GM12801 (cell line): ENCODE measurements around the gene RRP8.

Experiments
- TF ChIP-seq, protein P1 (sequence below): IDR thresholded peaks from one replicate; pipeline ENCODE4 v1.5.1; 2011; ENCODE audit warnings: control low read depth; ENCODE audit not compliant: insufficient read length; ENCODE audit errors: extremely low read depth

The RRP8 gene

DNA sequence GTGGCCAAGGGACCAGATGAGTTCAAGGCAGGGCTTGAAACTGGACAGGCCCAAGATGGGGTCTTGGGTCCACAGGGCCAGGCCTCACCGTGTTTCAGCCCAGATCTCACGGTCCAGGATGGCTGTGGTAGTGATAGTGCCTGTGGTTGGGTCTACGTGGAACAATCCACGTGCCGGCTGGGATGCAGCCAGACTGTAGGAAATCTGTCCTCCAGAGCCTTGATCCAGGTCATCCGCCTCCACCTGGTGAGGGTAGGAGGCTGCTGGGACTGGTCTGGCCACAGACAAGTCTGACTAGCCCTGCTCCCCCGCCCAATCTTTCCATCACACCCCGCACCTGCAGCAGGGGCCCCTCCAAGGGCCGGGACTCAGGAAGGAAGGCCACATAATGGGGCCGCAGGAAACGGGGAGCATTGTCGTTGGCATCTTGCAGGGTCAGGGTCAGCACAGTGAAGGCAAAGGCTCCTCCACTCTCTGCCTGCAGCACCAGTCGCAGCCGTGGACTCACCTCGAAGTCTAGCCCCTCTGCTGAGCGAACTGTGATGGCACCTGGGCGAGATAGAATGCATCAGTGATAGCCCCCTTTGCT is 22.5 kb upstream of the RRP8 start:
- TF ChIP-seq, protein P1, sequence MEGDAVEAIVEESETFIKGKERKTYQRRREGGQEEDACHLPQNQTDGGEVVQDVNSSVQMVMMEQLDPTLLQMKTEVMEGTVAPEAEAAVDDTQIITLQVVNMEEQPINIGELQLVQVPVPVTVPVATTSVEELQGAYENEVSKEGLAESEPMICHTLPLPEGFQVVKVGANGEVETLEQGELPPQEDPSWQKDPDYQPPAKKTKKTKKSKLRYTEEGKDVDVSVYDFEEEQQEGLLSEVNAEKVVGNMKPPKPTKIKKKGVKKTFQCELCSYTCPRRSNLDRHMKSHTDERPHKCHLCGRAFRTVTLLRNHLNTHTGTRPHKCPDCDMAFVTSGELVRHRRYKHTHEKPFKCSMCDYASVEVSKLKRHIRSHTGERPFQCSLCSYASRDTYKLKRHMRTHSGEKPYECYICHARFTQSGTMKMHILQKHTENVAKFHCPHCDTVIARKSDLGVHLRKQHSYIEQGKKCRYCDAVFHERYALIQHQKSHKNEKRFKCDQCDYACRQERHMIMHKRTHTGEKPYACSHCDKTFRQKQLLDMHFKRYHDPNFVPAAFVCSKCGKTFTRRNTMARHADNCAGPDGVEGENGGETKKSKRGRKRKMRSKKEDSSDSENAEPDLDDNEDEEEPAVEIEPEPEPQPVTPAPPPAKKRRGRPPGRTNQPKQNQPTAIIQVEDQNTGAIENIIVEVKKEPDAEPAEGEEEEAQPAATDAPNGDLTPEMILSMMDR: no peak

DNA sequence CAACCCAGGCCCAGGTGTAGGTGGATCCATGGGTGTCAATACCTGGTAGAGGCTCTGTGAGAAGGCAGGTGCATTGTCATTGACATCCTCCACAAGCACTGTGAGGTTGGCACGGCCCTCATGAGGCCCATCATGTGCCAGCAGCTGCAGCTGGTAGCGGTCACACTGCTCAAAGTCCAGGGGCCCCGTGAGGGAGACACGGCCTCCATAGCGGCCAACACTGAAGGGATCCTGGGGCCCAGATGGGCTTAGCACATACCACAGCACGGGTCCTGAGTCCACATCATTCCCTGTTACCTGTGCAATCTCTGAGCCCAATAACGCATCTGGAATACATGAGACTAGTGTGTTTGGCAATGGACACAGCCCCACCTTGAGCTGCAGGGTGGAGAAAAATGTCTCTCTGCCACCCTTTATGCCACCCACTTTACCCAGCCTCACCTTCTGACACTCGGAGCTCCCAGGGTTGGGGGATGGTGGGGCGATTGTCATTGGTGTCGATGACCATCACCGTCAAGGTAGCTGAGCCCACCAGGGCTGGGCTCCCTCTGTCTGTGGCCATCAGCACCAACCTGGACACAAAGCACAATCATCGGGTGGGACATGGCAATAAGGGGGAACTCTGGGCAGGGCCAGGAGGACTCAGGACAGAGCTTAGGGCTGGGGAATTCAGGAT is 21.9 kb upstream of the RRP8 start:
- TF ChIP-seq, protein P1: no peak

DNA sequence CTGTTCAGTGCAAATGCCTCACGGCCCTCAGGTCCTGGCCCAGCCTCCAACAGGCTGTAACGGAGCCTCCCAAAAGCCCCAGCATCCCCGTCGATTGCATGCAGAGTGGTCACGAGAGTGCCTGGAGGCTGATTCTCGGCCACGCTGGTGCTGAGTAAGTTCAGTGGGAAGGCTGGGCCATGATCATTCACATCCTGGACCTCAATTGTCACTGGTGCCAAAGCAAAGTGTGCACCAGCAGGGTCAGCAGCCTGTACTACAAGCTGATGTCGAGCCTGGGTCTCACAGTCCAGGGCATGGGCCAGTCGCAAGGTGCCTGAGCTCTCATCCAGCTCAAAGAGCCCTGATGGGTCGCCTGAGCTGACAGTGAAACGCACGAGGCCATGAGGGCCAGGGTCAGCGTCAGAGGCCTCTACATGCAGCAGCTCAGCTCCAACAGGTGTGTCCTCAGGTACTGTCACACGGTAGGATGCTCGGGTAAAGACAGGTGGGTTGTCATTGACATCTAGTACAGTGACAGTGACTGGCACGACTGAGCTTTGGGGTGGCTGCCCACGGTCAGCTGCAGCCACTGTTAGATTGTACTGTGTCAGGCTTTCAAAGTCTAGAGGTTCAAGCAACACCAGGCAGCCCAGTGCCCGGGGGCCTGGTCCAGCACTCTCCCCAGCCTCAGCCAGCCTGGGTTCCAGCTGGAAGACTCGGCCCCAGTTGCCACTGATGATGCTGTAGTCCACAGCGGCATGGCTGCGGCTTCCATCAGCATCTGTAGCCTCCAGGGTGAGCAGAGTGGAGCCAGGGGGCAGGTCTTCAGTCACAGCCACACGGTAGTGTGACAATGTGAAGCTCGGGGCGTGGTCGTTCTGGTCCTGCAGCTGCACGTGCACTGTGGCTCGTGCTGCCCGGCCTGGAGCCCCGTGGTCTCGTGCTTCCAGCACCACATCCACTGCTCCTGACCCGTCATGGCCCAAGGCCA is 20.3 kb upstream of the RRP8 start:
- TF ChIP-seq, protein P1: no peak

DNA sequence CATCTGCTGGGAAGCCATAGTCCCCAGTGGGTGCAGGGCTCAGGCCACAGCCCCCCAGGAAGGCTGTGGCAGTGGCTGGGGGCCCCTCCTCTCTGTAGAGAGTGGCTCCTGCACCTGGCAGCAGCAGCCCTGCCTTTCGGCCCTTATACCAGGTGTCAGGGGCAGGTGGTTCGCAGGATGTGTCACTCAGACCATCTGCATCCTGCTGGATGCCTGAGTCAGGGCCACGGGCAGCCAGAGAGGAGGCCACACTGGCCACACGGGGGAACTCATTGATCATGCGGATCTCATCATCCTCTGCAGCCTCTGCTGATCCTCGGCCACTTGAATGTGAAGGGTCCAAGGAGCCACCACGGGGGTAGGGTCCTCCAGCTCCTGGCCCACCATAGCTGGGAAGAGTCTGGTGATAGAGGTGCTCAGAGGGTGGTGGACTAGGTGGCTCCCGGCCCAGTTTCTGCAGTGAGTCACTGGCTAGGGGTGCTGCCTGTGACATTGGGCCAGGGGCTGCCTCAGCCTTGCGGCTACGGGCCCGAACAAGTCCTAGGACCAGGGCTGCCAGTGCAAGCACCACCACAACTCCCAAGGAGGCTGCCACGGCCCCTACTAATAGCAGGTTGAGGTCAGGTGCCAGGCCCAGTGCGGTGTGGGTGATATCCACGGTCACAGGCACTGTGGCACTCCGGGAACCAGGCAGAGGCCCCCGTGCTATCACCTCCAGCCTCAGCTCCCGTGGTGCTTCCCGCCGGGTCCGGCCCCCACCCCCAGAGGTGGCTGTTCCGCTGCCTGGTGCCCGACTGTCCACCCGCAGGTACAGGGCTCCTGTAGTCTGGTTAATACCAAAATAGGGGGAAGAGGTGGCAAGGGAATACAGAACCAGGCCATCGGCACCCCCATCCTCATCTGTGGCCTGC is 19.1 kb upstream of the RRP8 start:
- TF ChIP-seq, protein P1: no peak

DNA sequence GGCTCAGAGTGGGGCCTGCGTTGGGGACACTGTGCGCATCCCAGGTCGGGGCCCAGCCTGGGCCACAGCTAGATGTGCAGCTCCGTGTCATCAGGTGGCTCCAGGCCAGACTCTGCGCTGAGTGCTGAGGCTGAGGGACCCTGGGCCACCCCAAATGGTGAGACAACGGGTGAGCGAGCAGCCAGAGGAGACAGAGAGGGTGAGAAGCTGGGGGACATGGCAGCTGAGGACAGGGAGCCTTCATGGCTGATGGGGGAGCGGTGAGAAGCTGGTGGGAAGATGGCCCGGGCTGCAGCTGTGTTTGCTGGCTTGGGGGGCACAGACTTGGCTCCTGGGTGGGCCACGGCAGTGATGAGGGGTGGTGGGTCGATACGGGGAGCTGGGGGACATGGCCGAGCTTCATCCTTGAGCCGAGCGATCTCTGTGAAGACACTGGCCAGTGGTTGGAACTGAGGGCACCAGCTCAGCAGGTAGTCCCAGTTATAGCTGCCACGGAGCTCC is 18.3 kb upstream of the RRP8 start:
- TF ChIP-seq, protein P1: no peak

DNA sequence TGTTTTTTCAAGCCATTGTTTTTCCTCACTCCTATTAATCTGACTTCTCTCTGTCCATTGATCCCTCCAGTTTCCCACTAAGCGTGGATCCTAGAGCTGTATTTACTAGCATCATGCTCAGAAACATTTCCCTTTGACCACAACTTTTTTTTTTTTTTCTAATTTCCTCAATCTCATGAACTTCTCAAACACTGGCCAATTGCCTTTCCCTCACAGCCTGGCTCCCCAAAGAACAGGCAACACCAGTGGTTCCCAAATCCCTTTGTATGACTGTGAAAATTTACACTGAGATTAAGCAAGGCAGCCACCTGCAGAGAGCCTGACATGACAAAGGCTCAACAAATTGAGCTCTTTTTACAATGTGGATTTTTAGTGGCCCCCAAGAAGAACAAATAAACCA is 17.2 kb upstream of the RRP8 start:
- TF ChIP-seq, protein P1: no peak
